ENCODE results near the gene FCAMR. TPM values are rescaled to one million over a fixed set of nuclear protein-coding genes. Genes with fewer than 3 reads are reported as not detected.

Gene FCAMR
- total RNA-seq, 1 donor = not detected

DNA sequence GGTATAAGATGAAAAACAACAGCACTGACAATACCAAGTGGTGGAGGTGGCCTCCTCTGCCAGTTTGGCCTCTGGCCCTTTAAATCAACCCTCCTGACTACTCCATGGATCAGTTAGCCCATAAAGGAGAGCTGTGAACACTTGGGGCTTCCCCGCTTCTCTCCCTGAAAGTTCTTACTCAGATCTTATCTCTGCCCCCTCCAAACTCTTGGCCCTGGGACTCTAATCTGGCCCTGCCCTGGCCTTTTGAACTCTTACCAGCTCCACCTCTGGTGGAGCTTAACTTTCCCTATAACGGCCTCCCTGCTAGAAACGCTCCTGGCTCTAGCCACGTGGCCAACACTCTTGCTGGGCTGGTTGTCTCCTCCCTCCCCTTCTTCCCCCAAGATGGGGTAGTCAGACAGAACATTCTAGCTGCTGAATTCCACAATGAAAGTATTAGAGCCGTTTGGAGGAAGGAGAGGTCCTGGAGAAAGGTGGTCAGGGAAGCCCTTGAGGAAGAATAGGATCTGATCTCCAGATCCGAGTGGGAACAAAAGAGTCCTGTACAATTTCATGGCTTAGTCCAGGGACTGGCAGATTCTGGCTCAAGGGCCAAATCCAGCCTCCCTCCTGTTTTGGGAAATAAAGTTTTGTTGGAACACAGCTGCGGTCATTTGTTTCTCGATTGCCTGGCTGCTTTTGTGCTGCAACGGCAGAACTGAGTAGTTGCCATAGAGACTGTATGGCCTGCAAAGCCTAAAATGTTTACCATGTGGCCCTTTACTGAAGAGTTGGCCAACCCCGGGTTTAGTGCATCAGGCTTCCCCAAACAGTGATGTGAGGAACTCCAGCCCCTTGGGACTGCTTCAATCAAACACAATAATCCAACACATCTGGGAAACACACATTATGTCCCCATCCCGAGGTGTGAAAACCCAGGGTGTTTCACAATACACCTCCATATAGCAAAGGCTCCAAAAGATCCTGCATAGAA is 14.5 kb downstream of the FCAMR start:
- no peaks in the 10 kb centered on the region for H3K9me3 ChIP-seq (ENCODE audit: low read depth, low read length)
- H3K27me3 ChIP-seq (ENCODE audit: insufficient read depth, low read length) = no peaks in the 10 kb centered on the region
- no peak overlapping the region for H3K4me3 ChIP-seq (ENCODE audit: low read length)
- peaks cover 19% of the 10 kb centered on the region for H3K4me1 ChIP-seq (ENCODE audit: insufficient read depth, low read length)

DNA sequence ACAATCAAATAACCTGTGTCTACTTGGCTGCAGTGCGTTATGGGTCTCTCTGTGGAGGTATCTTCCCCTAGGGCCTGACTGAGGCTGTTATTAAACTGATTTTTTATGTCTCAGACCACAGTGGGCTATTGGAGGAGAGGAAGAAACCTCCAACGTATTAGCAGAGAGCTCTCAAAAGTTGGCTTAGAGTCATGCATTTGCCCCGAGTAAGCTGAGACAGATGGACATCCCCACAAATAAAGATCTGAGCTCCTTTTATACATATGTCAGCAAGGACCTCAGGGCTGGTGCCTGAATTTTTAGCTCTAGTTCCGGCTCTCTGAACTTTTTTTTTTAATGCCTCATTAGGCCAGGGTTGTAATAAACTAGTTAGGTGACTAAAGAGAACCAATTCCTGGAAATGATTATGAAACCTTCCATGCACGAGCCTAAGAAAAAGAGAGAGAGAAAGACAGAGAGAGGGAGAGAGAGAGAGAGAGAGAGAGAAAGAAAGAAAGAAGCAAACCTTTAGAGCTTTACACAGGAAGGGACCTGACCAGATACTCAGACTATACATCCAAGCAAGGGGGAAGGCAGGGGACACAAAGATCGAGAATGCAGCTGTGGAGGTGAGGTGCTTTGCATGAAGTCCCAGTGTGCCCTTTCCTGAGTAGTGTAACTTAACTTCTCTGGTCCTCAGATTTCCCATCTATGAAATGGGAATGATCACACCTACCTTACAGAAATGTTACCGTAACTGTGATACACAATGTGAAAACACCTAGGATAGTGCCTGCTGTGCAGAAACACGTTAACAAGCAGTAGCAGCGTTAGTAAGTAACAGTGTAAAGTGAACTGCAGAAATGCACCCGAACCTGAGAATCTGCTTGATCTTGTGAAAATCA is 15.6 kb downstream of the FCAMR start:
- H3K4me1 ChIP-seq (ENCODE audit: insufficient read depth, low read length) = peaks cover 19% of the 10 kb centered on the region
- no peak overlapping the region for H3K4me3 ChIP-seq (ENCODE audit: low read length)
- no peaks in the 10 kb centered on the region for H3K27me3 ChIP-seq (ENCODE audit: insufficient read depth, low read length)
- H3K9me3 ChIP-seq (ENCODE audit: low read depth, low read length) = no peaks in the 10 kb centered on the region

DNA sequence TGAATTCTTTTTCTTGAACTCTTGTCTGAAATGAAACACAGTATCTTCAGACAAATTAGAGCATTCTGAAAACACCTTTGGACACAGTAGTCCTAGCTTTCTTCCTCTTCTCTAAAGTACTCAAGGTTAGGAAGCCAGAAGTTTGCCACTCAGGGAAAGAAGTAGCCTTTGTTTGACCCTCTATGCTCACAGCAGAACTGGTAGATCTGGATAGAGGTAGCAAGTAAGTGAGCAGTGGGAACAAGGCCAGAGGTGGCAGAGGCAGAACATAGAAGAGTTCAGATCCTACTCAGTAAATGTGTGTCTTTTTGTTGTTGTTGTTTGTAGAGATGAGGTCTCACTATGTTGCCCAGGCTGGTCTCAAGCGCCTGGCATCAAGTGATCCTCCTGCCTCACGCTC is 16.6 kb downstream of the FCAMR start:
- H3K4me1 ChIP-seq (ENCODE audit: insufficient read depth, low read length) = peaks cover 30% of the 10 kb centered on the region
- no peak overlapping the region for H3K4me3 ChIP-seq (ENCODE audit: low read length)
- no peaks in the 10 kb centered on the region for H3K27me3 ChIP-seq (ENCODE audit: insufficient read depth, low read length)
- no peaks in the 10 kb centered on the region for H3K9me3 ChIP-seq (ENCODE audit: low read depth, low read length)

DNA sequence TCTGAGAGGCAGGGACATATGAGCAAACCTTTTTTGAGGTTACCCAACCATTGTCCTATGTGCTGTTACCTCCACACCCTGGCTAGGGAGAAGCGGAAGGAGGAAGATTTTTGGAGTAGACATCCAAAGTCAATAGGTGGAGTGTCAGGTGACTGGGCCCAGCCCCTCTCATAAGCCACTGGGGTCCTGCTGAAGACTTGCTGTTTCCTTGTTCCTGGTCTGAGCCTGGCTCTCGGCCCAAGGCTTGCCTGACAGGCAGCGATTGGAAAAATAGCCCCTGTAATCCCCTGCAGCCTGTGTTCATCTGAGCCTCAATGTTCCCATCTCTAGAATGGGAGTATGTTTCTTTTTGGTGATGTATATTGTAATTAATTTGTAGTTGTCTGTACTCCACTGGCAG is 17.1 kb downstream of the FCAMR start:
- H3K4me3 ChIP-seq (ENCODE audit: low read length) = no peak overlapping the region
- H3K9me3 ChIP-seq (ENCODE audit: low read depth, low read length) = no peaks in the 10 kb centered on the region
- peaks cover 33% of the 10 kb centered on the region for H3K4me1 ChIP-seq (ENCODE audit: insufficient read depth, low read length)

DNA sequence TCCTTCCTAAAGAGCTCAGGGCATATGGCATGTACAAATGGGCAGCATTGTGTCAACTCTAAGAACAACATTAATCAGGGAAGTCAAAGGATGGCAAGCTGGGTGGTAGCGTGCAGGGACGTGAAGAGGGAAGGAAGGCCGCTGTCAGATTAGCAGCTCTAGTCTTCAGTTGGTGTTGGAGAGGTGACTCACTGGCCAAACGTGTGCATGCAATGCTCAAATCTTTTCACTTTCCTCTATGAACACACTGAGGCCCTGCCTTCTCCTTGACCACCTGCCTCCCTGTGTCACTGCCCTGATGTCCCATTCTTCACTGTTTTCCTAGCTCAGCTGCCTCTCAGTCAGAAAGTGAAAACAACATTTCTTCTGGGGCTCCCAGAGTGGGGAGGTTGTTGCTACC is 18.1 kb downstream of the FCAMR start:
- Histone ChIP-seq H3K4me3 (ENCODE audit: low read length) (no peak overlapping the region), H3K9me3 (ENCODE audit: low read depth, low read length) (no peaks in the 10 kb centered on the region), H3K27me3 (ENCODE audit: insufficient read depth, low read length) (no peaks in the 10 kb centered on the region), H3K4me1 (ENCODE audit: insufficient read depth, low read length) (peaks cover 33% of the 10 kb centered on the region)

More for the DNA sequence above, 17.1 kb downstream of the FCAMR start:
- H3K27me3 ChIP-seq (ENCODE audit: insufficient read depth, low read length) = no peaks in the 10 kb centered on the region

DNA sequence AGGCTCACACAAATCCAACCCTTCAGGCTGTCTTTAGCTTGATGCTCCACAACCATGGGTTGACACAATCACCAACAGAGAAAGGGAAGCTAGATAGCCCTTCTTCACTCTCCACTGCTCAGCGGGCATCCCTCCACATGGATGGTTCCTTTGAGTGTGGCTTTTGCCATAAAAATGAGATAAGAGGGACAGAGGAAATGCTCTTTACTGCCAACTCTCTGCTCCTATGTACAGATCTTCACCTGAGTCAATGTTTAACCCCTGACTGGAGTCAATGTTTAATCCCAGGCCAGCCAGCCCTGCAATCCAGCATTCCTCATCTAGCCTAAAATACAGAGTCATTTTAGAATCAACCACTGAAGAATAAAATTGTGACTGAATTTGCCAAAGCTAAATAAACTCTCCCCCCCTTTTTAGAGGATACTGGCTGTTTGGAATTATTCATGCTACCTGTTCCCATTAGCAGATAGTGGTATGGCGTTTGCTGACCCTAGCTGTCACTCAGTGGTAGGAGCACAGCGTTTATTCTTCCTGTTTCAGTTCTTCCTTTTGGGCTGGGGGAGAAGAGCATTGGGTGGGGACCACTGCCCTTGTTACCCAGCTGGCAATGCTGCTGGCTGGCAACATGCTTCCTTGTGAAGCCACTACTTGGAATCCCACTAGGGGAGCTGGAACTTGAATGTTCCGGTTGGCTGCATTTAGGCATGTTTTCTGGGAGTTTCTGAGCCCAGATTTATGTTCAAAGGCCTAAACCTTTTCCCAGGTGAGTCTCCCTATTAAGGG is 18.8 kb downstream of the FCAMR start:
- no peak overlapping the region for H3K4me3 ChIP-seq (ENCODE audit: low read length)
- H3K9me3 ChIP-seq (ENCODE audit: low read depth, low read length) = no peaks in the 10 kb centered on the region
- peaks cover 33% of the 10 kb centered on the region for H3K4me1 ChIP-seq (ENCODE audit: insufficient read depth, low read length)
- no peaks in the 10 kb centered on the region for H3K27me3 ChIP-seq (ENCODE audit: insufficient read depth, low read length)

DNA sequence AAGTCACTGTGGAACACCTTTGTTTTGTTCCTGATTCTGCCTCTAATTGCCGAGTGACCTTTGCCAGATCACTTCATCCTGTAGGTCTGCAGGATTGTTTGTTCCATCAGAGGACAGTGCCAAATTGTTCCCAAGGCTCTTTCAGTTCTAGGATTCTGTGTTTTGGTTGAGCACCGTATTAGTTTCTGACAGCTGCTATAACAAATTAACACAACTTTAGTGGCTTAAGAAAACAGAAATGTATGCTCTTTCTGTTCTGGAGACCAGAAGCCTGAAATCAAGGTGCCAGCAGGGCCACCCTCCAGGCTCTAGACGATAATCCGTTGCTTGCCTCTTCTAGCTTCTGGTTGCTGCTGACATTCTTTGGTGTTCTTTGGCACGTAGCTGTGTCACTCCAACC is 20.6 kb downstream of the FCAMR start:
- Histone ChIP-seq H3K27me3 (ENCODE audit: insufficient read depth, low read length) (no peaks in the 10 kb centered on the region), H3K4me1 (ENCODE audit: insufficient read depth, low read length) (peaks cover 33% of the 10 kb centered on the region), H3K4me3 (ENCODE audit: low read length) (no peak overlapping the region), H3K9me3 (ENCODE audit: low read depth, low read length) (no peaks in the 10 kb centered on the region)

DNA sequence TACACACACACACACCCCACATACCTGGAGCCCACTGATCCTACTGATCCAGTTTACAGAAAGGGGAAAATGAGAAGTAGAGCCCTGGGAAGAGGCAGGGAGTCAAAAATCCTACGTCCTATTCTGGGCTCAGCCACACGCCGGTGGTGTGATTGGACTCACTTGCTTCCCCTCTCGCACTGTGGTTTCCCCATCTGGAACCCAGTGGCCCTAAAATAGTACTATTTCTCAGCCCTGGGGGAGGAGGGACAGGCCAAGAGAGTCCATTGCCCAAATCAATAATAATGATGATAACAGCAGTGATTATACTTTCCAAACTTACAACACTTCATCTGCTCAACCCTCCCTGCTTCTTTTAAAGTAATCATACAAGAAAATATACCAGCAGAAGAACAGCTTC is 21.1 kb downstream of the FCAMR start:
- Histone ChIP-seq H3K9me3 (ENCODE audit: low read depth, low read length) (no peaks in the 10 kb centered on the region), H3K4me1 (ENCODE audit: insufficient read depth, low read length) (peaks cover 30% of the 10 kb centered on the region), H3K4me3 (ENCODE audit: low read length) (no peak overlapping the region), H3K27me3 (ENCODE audit: insufficient read depth, low read length) (no peaks in the 10 kb centered on the region)

DNA sequence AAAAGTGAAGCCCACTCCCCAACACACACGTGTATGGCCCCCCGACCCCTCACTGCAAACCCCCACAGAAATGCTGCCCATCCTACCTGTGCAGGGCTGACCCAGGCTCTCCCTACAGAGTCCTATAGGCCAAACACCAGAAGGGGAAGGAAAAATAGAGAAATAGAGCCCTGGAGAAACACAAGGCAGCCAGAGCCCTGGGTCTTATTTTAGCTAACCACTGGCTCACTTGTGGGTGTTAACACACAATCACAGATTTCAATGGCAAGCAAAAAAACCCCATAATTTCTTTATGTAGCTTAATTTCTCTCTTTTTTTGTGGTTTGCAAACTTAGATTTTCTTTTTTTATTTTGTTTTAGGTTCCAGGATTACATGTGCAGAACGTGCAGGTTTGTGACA is 23.0 kb downstream of the FCAMR start:
- Histone ChIP-seq H3K4me1 (ENCODE audit: insufficient read depth, low read length) (peaks cover 24% of the 10 kb centered on the region), H3K4me3 (ENCODE audit: low read length) (no peak overlapping the region), H3K9me3 (ENCODE audit: low read depth, low read length) (no peaks in the 10 kb centered on the region)

DNA sequence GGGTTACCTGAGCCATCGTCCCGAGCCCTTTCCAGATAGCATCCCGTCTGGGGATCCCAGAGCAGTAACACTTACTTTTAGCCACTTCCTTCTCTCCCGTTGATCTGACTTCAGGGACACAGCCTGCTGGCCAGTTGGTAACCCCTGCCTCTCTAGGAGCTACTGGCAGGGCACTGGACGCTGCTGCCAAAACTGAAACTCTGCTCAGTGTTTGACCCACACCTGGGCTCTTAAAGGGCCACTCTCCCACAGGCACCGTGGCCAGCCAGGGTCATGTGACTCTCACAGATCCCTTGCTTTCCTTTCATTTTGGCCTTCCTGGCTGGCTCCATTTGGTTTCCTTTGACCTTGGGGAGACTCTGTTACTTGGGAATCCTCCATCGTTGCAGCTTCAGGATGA is 24.0 kb downstream of the FCAMR start, which contains the start of gene PIGR:
PIGR (minus strand) TSS at position 206 of the 400 bp plus-strand sequence. CDS start 5,935 bp downstream, outside the sequence.
- peaks cover 5% of the 10 kb centered on the region for H3K27me3 ChIP-seq (ENCODE audit: insufficient read depth, low read length)
- H3K4me3 ChIP-seq (ENCODE audit: low read length) = no peak within 1 kb of the TSS
- peaks cover 14% of the 10 kb centered on the region for H3K4me1 ChIP-seq (ENCODE audit: insufficient read depth, low read length)
- H3K9me3 ChIP-seq (ENCODE audit: low read depth, low read length) = no peaks in the 10 kb centered on the region

More for the DNA sequence above, 23.0 kb downstream of the FCAMR start:
- peaks cover 5% of the 10 kb centered on the region for H3K27me3 ChIP-seq (ENCODE audit: insufficient read depth, low read length)

DNA sequence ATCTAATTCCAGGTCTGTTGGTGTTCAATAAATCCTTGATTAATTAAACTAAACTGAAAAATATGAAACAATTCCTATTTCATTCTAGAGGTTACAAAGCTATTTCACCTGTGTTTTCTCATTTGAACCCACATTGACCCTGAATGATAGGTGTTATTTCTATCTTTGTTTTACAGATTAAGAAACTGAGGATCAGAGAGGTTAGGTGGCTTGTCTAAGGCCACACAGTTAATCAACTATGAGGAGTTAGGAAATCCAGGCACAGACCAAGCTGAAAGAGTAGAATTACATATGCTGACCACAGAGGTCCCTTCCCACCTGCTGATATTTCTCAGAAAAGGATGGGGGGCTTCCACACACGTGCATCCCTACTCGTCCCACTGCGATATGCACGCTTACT is 24.5 kb downstream of the FCAMR start:
- peaks cover 14% of the 10 kb centered on the region for H3K4me1 ChIP-seq (ENCODE audit: insufficient read depth, low read length)
- no peak overlapping the region for H3K4me3 ChIP-seq (ENCODE audit: low read length)
- peaks cover 5% of the 10 kb centered on the region for H3K27me3 ChIP-seq (ENCODE audit: insufficient read depth, low read length)
- H3K9me3 ChIP-seq (ENCODE audit: low read depth, low read length) = no peaks in the 10 kb centered on the region

DNA sequence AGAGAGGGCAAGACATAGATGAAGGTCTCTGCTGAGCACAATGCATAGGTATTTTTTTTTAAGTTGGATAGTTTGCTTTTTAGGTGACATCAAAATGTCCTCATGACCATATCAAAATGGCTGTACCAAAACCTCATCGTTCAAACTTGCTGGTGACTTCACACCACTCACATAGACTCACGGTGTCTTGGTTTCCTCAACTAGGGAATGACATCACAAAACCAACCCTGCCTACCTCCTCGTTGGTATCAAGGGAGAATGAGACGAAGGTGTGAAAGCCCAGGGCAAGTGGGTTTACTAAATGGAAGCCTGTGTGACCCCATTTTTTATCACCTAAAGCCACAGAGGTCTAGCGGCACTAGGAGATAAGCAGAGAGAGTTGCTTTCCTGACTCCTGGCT is 25.6 kb downstream of the FCAMR start:
- Histone ChIP-seq H3K27me3 (ENCODE audit: insufficient read depth, low read length) (peaks cover 5% of the 10 kb centered on the region), H3K4me3 (ENCODE audit: low read length) (no peak overlapping the region), H3K4me1 (ENCODE audit: insufficient read depth, low read length) (peaks cover 14% of the 10 kb centered on the region), H3K9me3 (ENCODE audit: low read depth, low read length) (no peaks in the 10 kb centered on the region)

DNA sequence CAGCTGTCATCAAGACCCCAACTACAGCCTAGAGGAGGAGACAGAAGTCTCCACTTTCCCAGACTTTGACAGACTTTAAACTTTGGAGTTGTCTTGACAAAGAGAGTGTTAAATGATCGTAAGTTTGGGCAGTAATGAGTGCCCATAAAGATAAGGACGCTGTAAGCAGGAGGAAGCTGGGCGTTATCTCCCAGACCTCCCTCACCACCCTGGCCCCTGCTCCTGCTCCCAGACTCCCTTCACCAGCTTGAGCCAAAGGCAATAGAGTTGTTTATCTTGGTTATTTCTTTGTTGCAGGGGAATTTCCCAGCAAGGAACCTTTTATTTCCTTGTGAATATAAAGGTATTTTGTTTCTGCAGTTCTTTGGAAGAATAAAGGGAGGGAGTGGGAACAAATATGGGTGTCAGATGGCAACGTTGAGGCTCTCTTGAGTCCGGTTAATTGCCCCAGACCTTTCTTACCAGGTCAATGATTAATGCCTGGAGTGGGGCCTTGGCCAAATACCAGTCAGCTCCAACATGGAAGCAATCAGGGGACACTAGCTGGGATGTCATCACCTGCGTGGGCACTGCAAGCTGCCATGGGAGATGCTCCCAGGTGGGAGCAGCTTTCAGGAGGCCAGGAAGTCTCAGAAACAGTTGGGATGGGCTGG is 28.4 kb downstream of the FCAMR start:
- Histone ChIP-seq H3K27me3 (ENCODE audit: insufficient read depth, low read length) (peaks cover 5% of the 10 kb centered on the region), H3K4me1 (ENCODE audit: insufficient read depth, low read length) (no peaks in the 10 kb centered on the region), H3K9me3 (ENCODE audit: low read depth, low read length) (no peaks in the 10 kb centered on the region)

DNA sequence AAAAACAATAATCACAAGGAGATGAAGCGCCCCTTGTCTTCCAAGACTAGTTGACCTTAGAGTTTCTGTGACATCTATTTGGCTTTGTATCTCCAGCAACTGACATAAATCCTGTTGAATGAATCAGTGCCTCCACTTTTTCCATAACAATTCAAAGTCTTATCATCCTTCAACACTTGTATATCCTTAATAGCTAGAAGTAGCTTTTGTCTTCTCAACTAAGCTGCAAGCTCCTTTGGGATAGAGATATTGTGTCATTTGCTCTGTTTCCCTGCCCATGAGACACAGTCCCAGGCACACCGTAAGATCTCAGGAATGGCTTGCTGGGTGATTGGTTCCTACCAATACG is 29.7 kb downstream of the FCAMR start:
- no peaks in the 10 kb centered on the region for H3K4me1 ChIP-seq (ENCODE audit: insufficient read depth, low read length)
- H3K4me3 ChIP-seq (ENCODE audit: low read length) = no peak overlapping the region
- H3K9me3 ChIP-seq (ENCODE audit: low read depth, low read length) = no peaks in the 10 kb centered on the region
- peaks cover 5% of the 10 kb centered on the region for H3K27me3 ChIP-seq (ENCODE audit: insufficient read depth, low read length)

More for the DNA sequence above, 28.4 kb downstream of the FCAMR start:
- no peak overlapping the region for H3K4me3 ChIP-seq (ENCODE audit: low read length)
